ENCODE measurements around the gene SCN1B.
"Not testable (repeated sequence)": the region's sequence is repeated elsewhere in the genome, so short reads cannot be mapped to it uniquely, and the experiment has no call there.

Gene SCN1B

DNA sequence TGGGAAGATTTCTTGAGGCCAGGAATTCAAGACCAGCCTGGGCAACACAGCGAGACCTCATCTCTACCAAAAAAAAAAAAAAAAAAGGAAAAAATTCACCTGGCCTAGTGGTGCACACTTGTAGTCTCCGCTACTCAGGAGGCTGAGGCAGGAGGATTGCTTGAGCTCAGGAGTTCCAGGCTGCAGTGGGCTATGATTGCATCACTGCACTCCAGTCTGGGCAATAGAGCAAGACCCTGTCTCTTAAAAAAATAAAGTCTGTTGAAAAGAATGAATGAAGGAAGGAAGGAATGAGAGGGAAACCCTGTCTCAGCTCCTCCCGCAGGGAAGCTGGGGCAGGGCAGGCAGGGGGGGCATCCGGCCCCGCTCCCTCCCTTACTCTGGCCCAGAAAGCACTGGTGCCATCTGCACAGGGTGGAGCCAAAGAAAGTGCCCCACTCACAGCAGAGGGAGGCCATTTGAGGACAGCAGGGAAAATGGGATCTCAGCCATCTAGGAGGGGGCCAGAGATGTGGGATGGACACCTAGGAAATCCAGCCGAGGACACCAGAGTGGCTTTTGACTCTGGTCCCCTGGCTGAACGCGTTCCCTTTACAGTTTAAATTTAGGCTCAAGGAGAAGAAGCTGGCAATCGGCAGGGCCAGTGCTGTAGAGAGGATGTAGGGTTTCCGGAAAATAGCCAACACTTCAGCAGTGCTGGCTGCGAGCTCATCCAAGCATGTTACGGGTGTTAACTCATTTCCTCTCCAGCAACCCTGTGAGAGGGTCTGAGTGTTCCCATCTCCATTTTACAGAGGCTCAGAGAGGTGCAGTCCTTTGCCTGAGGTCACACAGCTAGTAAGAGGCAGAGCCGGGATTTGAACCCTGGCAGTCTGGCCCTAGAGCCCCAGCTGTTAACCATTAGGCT lies 7.7 kb downstream of the SCN1B start:
- no peak for DNase-seq (ENCODE audit: low read depth)

DNA sequence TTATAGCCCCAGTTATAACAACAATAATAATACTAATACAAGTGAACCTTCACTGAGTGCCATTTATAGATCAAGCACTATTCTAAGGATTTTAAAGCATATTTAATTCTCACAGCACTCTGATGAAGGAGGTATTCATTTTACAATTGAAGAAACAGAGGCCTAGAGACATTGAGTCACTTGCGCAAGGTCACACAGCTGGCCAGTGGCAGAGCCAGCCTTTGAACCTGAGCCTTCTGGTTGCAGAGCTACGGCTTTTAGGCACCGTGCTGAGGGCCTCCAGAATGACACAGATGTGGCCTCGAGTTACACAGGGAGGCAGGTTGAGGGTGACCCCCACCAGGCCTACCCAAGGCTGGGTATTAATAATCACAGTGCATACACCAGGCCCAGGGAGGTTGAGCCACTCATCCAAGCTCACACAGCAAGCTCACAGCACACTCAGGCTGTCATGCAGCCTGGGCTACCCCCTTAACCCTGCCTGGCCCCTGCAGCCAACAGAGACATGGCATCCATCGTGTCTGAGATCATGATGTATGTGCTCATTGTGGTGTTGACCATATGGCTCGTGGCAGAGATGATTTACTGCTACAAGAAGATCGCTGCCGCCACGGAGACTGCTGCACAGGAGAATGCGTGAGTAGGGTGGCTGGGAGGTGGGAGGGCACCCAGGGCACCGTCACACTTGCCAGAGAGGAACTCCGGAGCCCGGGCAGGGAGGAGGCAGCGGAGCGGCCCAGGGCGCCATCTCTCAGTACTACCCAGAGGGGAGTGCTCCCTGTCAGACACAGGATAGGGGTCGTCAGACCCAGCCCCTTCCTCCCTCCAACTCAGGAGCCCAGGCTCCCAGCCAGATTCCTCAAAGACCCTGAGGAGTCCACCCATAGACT lies 8.6 kb downstream of the SCN1B start:
- no peak for DNase-seq (ENCODE audit: low read depth)

DNA sequence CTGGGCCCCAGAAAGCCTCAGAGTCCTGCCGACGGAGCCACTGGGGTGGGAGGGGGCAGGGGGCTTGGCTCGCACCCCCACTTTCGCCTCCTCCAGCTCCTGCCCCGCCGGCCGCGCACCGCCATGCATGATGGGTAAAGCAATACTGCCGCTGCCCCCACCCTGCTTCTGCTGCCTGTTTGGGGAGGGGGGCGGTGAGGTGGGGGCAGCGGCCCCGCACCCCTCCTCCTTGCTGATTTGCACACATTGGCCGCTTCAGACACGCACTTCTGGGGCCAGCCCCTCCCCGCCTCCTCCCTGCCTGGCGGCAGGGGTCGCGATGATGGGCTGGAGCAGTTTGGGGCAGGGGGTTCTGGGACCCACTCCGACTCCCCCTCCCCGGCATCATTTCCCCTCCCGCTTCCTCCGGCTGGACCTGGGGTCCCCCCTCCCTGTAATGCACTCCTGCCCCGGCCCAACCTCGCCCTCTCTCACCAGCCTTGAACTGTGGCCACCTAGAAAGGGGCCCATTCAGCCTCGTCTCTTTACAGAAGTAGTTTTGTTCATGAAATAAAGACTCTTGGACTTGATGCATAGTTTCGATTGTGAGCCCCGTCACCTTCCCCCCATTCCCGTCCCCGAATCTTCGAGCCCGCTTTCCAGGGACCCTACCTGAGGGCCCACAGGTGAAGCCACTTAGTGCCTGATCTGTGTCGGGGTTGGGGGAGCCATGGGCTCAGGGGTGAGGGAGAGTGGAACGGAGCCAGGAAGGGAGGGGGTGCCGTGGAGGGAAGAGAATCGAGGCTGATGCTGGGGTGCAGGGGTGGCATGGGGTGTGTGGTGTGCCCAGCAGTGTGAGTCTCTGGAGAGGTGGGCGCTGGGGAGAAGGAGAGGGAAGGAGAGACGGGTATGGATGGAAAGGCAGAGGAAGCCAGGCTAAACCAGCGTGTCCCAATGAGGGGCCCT lies 9.9 kb downstream of the SCN1B start:
- DNase-seq (ENCODE audit: low read depth) = no peak

DNA sequence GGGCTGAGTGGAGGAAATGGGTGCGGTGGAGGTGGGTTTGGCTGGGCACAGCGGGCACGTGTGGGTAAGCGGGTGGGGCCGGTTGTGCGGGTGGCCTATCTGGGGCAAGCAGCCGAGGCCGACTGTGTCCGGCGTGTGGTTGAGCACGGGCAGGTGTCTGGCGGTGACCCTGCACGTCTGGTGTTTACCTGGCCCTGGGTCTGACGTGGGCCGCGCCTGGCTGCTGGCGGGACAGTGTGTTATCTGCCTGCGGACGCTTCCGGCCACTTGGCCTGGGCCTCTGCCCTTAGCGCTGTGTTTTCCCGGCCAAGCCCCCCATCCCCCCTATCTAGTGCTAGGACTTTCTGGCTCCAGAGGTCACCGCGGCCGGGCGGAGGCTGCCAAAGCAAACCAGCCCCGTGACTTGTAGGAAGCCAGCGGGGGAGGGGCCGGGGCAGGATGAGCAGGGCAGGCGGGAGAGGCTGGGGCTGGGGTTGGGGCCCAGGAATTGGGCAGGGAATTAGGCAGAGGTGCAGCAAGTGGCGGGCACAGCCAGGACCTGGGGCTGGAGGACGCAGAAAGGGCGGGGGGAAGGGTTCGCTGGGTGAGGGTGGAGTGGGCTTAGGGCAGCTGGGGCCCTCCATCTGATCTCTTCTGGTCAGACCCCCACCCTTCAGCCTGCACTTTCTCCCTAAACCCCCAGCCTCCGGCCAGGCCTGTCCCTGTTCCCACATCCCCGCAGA lies 10.7 kb downstream of the SCN1B start:
- no peak for DNase-seq (ENCODE audit: low read depth)

DNA sequence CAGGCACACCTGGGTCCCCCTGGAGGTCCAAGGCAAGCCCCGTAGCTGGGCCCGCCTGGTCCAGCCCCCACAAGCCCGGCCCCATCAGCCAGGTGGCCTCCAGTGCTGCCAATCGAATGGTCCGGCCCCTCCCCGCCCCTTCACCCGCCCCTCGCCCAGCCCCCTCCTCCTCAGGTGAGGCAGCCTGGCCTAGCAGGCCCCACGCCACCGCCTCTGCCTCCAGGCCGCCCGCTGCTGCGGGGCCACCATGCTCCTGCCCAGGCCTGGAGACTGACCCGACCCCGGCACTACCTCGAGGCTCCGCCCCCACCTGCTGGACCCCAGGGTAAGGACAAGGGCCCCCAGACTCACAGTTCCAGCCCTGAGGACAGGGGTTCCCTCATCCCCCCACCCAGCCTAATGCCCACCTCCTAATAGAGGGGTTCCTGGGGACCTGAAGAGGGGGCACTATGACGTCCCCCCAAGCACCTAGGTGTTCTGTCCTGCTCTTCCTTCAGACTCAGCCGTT lies 11.3 kb downstream of the SCN1B start, which contains the start of gene HPN:
Gene HPN, plus strand, starts transcription at position 174 of the 508 bp plus-strand sequence. CDS start 786 bp downstream, outside the sequence.
- DNase-seq (ENCODE audit: low read depth) = no peak

DNA sequence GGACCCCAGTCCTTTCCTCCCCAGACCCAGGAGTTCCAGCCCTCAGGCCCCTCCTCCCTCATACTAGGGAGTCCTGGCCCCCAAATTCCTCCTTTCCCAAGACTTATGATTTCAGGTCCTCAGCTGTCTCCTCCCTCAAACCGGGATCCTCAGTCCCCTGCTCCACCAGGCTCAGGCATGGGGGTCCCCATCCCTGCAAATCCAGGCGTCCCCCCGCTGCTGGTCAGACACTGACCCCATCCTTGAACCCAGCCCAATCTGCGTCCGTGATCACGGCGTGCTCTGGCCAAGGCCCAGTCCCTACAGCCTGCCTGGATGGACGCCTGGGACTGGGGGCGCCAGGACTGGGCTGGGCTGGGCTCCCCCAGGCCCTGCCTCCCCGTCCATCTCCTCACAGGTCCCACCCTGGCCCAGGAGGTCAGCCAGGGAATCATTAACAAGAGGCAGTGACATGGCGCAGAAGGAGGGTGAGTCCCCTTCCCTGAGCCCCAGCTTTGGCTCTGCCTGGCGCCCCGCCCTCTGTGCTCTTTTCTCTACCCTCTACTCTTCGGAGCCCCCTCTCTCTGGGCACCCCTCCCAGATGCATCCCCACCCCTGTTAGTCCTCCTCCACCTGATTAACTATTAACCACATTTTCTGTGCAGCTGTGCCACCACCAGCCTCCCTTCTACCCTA lies 11.9 kb downstream of the SCN1B start:
- no peak for DNase-seq (ENCODE audit: low read depth)

DNA sequence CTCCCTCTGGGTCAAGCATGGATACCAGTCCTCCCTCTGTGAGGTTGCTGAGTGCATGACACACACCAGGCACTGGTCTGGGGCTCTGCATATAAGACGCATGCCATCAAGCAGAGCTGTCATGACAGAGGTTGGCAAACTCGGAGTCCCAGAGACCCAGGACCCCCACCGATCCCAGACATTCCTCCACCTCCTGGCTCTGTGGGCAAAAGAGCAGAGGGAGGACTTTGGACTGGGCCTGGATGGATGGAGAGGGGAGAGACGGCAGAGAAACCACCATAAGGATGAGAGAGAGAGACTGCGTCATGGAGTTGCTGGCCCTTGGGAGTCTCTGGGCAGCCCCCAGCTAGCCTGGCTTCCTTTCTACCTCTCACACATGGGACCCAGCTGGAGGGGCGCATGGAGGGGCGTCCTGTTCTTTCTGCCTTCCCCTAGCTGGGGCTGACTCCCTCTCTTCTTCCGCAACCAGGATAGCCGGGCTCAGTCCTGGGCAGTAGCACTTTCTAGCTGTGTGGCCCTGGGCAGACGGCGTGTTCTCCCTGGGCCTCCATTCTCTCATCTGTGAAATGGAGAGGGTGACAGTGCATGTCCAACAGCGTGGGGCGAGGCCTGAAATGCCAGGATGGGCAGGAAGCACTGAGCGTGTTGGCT lies 12.8 kb downstream of the SCN1B start:
- DNase-seq (ENCODE audit: low read depth) = no peak

DNA sequence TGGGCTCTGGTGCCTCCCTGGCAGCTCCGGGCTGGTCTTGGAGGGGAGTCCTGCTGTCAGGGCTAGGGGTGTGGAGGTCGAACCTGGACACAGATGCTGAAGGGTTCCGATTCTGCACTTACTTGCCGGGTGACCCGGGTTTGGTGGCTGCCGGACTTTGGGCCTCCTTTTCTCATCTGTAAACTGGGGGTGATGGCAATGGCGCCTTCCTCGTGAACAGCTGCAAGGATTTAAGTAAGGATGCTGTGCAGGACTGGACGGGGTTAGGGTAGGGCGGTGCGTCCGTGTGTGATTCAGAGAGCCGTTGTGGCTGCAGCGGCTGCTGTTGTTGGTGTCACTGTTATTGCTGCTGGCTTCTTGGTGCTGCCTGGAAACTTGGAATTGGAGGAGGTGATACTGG lies 13.6 kb downstream of the SCN1B start:
- DNase-seq (ENCODE audit: low read depth) = no peak

DNA sequence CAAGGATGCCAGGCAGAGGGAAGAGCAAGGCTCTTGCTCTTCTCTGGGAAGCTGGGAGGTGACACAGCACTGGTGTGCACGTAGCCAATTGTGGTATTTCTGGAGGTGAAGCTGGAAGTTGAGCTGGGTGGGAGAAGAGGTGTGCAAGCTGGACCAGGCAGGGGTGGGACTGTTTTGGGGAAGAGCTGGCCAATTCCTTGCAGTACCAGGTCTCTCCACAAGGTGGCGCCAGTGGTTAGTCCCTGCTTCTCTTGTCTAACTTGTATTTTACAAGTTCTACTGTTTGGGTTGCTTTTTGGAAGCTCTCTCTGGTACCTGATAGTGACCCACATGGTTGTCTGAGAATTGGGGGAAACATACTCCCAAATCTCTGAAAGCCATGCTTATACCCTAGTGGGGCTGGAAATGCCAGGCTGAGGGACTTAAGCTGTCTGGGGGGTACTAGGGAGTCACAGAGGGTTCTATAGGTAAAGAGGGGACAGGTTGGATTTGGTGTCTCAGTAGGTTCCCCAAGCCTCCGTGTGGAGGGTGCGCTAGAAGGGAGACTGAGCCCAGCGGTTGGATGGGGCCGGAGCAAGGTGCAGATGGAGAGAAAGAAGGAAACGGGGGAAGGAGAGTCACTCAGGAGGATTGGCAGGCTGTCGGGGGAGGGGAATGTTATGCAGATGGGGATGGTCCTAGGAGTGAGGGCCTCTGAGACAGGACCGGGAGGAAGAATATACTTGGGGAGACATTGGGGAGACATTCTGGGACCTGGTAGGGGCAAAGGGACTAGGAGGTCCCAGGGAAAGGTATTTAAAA lies 14.2 kb downstream of the SCN1B start:
- DNase-seq (ENCODE audit: low read depth) = peak; percentile 41

DNA sequence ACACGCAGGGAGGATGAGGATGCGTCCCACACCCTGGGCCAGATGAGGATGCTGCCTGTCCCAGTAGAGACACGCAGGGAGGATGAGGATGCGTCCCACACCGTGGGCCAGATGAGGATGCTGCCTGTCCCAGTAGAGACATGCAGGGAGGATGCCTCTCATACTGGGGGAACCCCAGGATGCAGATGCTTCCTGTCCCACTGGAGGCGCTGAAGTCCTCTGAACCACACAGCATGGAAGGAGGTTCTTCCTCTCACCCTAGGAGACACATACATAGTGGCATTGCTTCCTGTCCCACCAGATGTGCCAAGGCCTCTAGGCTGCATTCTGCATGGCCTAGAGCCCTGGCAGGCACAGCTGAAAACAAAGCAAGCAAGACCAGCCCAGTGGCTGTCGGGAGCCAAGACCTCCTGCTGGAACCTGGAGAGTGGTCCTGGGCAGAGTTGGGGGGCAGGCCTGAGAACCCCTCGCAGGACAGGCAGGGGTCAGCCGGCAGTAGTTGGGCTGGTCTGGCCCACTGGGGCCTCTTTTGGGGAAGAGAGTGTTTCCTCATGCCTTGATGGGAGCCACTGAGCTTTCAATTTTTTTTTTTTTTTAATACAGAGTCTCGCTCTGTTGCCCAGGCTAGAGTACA lies 15.5 kb downstream of the SCN1B start:
- DNase-seq (ENCODE audit: low read depth) = no peak

DNA sequence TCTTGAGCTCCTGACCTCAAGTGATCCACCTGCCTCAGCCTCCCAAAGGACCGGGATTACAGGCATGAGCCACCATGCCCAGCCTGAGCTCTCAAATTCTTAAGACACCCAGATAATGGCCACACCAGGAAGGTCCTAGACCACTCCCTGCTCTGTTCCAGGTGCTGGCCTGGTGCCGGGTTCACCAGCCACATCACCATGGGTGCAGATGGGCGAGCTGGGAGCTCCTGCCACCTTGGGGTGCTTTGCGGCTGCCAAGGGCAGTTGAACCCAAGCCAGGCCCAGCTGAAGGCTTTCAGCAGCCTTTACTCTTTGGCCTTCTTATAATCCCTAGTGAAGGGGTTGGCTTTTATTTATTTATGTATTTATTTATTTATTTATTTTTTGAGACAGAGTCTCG lies 16.2 kb downstream of the SCN1B start:
- no peak for DNase-seq (ENCODE audit: low read depth)

DNA sequence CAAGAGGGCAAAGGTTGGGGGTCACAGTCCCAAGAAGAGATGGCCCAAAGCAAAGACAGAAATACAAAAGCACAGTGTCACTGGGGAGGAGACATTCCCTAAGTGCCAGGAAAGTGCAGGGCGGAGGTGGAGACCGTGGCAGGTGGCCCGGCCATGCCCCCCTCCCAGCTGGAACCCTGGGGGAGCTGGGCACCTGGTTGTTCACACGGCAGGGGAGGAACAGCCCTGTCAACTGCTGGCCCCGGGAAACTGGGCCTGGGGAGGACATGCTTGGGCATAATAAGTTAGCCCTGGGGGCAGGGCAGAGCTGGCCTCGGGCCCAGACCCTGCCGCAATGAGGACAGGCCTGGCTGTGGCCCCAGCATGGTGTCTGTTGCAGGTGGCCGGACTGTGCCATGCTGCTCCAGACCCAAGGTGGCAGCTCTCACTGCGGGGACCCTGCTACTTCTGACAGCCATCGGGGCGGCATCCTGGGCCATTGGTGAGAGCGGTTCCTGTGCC lies 18.7 kb downstream of the SCN1B start:
- DNase-seq (ENCODE audit: low read depth) = no peak

DNA sequence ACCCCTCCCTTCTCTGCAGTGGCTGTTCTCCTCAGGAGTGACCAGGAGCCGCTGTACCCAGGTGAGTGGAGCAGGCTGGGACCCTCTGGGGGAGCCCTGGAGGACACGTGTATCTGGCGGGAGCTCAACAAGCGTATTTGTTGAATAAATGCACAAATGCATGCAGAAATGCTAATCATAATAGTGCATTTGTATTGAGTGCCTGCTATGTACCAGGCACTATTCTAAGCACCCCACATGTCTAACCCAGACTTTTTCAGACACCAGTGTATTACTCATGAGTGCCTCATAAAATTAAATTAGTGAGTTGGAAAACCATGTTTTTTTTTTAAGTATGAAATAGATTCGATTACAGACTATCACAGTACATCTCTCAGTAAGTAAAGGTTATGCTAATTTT lies 19.2 kb downstream of the SCN1B start:
- no peak for DNase-seq (ENCODE audit: low read depth)

DNA sequence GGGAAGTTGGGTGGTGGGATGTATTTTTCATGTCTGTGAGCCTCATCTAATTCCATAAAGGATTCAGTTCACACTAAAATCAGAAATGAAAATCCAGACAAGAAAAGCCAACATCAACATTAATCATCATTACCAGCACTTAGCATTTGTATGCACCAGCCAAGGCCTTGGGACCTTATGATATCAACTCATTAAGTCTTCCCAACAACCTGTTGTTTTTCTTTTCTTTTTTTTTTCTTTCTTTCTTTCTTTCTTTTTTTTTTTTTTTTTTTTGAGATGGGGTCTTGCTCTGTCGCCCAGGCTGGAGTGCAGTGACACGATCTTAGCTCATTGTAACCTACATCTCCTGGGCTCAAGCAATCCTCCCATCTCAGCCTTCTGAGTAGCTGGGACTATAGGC lies 20.4 kb downstream of the SCN1B start:
- DNase-seq (ENCODE audit: low read depth) = not testable (repeated sequence)

DNA sequence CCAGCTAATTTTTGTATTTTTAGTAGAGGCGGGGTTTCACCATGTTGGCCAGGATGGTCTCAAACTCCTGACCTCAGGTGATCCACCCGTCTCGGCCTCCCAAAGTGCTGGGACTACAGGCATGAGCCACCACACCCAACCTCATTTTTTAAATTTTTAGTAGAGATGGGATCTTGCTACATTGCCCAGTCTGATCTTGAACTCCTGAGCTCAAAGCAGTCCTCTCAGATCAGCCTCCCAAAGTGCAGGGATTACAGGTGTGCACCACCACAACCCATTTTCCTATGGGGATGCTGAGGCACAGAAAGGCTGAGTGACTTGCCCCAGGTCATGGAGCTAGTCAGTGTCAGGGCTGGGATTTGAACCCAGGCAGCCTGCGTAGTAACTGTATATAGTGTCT lies 21.0 kb downstream of the SCN1B start:
- DNase-seq (ENCODE audit: low read depth) = not testable (repeated sequence)

DNA sequence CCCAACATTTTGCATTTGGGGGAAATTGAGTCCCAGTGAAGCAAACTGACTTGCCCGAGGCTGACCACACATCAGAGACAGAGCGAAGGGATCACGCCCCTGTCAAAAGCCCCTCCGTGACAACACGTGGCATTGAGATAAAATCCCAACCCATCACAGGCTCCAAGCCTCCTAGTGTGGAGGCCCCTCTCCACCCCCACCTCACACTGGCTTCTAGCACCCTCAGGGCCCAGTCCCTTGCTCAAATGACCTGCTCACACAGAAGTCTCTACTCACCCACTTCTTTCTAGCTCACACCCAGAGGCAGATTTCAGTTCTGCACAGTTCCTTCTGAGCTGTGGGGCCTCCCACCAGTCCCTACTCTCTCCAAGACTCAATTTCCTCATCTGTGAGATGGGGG lies 21.5 kb downstream of the SCN1B start:
- no peak for DNase-seq (ENCODE audit: low read depth)

DNA sequence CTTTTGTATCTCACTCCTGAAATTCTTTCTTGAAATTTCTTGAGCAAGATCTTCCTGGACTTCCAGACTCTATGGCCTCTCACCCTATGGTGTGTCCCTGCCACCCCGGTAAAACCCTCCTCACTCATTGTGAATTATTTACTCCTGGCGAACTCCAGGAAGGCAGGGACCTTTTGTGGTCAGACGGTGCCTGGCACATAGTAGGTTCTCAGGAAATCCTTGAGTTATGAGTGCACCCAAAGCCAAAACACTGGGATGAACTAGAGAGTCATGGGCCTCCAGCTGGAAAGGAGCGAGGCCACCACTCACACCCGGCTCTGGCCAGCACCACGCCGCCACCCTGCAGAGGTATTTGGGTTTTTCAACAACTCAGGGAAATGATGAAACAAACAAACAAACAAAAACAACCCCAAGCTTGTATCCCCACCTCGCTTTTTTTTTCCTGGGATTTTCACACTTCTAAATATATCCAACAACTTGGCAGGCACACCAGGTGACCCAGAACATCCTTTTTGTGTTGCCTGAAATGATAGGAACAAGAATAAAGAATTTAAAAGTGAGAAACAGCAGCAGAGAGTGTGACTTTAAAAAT lies 22.4 kb downstream of the SCN1B start:
- no peak for DNase-seq (ENCODE audit: low read depth)

All from T follicular helper cell (primary cell).